ENCODE results near the gene SPIRE2. TPM values are rescaled to one million over a fixed set of nuclear protein-coding genes. Genes with fewer than 3 reads are reported as not detected.
"Not testable (repeated sequence)": the region's sequence is repeated elsewhere in the genome, so short reads cannot be mapped to it uniquely, and the experiment has no call there.

SPIRE2 gene
- total and polyA plus RNA-seq, 5 donors from 2014 or later, result 0.35 TPM; not detected in 4

DNA sequence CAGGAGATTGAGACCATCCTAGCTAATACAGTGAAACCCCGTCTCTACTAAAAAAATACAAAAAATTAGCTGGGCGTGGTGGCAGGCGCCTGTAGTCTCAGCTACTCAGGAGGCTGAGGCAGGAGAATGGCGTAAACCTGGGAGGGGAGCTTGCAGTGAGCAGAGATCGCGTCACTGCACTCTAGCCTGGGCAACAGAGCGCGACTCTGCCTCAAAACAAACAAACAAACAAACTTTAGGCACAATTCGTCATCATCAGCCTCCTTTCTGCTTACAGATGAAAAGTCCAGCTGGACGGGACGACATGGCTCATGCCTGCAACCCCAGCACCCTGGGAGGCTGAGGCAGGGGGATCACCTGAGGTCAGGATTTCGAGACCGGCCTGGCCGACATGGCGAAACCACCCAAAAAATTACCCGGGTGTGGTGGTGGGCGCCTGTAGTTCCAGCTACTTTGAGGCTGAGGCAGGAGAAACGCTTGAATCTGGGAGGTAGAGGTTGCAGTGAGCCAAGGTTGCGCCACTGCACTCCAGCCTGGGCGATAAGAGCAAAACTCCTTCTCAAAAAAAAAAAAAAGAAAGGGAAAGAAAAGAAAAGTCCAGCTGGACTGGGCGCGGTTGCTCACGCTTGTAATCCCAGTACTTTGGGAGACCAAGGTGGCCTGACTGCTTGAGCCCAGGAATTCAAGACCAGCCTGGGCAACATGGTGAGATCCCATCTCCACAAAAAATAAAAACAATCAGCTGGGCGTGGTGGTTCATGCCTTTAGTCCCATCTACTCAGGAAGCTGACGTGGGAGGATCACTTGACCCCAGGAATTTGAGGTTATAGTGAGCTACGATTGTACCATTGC lies 1.5 kb upstream of the SPIRE2 start:
- no peak for ATAC-seq (ENCODE audit: low read depth in 2 of 2)
- no peaks in the 10 kb centered on the region for H3K36me3 ChIP-seq (ENCODE audit: control insufficient read depth, insufficient read depth, low read length)
- Mint-ChIP-seq H3K27ac (no peak overlapping the region), H3K9me3 (peaks cover 0 to 7% (median 0%) of the 10 kb centered on the region in 7 donors), H3K27me3 (peaks cover 23% of the 10 kb centered on the region), H3K4me3 (no peak overlapping the region), H3K36me3 (no peaks in the 10 kb centered on the region), H3K4me1 (peaks cover 0 to 7% (median 1%) of the 10 kb centered on the region in 4 donors)
- no peak for DNase-seq
- H3K27ac ChIP-seq (ENCODE audit: insufficient read depth, low read length, poor library complexity, severe bottlenecking), result no peak overlapping the region
- H3K27me3 ChIP-seq (ENCODE audit: control insufficient read depth, insufficient read depth, low read length), result peaks cover 6% of the 10 kb centered on the region
- peaks cover 12% of the 10 kb centered on the region for H3K4me1 ChIP-seq (ENCODE audit: control insufficient read depth, insufficient read depth, low read length, poor library complexity, severe bottlenecking)
- no peaks in the 10 kb centered on the region for H3K9me3 ChIP-seq (ENCODE audit: control insufficient read depth in 2 of 2, low read length in 2 of 2)
- H3K4me3 ChIP-seq (ENCODE audit: low read depth, low read length), result no peak overlapping the region

DNA sequence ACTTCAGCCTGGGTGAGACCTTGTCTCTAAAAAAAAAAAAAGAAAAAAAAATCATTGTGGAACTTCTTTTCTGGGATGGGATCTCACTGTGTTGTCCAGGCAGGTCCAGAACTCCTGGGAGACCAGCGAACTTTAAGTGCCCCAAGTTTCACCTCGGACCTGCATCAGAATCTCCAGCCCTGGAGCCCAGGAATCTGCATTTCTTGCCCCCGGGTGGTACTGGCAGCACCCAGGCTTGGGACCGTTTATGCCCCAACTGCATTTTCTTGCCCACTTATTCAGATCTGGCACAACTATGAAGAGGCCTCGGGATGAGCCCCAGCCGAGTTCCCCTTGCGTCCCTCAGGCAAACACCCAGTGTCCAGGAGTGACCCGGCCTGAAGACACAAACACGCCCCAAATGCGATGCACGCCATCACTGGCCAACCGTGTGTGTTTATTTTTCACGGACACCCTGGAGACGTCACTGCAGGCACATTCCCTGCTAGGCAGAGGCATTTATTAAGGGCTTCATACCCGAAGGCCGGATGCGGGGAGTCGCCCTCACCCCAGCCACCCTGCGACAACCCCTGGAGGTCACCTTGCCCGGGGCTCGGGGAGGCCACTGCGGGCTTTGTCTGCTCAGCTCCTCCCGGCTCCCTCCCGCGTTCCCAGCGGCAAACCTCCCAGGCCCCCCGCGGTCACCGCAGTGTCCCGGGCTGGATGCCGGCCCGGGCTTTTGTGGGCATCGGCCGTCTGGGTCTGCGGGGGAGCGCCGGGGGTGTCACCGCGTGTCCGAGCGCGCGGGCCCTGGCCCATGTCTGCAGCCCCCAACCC lies 684 bp upstream of the SPIRE2 start:
- ATAC-seq (ENCODE audit: low read depth in 2 of 2) (no peak), DNase-seq (no peak)
- peaks cover 6% of the 10 kb centered on the region for H3K27me3 ChIP-seq (ENCODE audit: control insufficient read depth, insufficient read depth, low read length)
- H3K36me3 ChIP-seq (ENCODE audit: control insufficient read depth, insufficient read depth, low read length), result no peaks in the 10 kb centered on the region
- no peak overlapping the region for H3K27ac ChIP-seq (ENCODE audit: insufficient read depth, low read length, poor library complexity, severe bottlenecking)
- peak overlapping the region in 2 of 4 donors; percentile 46 for H3K4me3 Mint-ChIP-seq
- H3K4me3 ChIP-seq (ENCODE audit: low read depth, low read length), result no peak overlapping the region
- peaks cover 0 to 7% (median 1%) of the 10 kb centered on the region in 4 donors for H3K4me1 Mint-ChIP-seq
- peaks cover 30% of the 10 kb centered on the region for H3K27me3 Mint-ChIP-seq
- H3K9me3 Mint-ChIP-seq, result peaks cover 0 to 7% (median 0%) of the 10 kb centered on the region in 7 donors
- H3K4me1 ChIP-seq (ENCODE audit: control insufficient read depth, insufficient read depth, low read length, poor library complexity, severe bottlenecking), result peaks cover 12% of the 10 kb centered on the region
- no peak overlapping the region for H3K27ac Mint-ChIP-seq
- no peaks in the 10 kb centered on the region for H3K9me3 ChIP-seq (ENCODE audit: control insufficient read depth in 2 of 2, low read length in 2 of 2)
- no peaks in the 10 kb centered on the region for H3K36me3 Mint-ChIP-seq

DNA sequence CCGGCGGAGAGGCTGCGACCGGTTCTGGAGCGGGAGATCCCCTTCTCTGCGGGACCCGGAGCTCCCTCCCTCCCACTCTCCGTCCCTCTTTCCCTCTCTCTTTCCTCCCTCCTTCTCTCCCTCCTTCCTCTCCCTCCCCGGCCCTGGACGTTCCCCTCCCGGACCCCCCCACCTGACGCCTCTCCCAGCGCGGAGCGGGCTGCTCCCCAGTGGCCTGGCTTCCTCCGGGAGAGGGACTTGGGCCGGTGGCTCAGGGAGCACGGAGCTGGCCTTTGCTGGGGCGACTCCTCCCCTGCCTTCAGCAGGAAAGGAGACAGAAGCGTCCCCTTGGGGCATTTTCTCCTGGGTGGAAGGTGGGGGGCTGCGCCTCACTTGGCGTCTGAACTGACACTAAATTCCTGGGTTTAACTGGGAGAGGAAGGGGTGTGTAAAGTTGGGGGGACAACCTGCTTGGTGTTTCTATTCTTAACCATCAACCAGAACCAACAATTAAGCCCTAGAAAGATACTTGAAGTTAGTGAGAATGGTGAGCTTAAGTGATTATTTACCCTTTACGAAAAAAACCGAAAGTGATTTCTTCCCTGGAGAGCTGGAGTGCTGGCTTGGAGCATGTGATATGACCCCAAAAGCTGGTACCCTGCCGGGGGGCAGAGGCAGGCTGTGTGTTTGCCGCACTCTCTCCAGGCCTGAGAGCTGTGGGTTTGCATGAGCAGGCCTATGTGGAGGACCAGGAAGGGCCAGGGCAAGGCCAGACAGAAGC lies 775 bp downstream of the SPIRE2 start:
- peaks cover 30% of the 10 kb centered on the region for H3K27me3 Mint-ChIP-seq
- Histone ChIP-seq H3K4me3 (ENCODE audit: low read depth, low read length) (no peak overlapping the region), H3K9me3 (ENCODE audit: control insufficient read depth in 2 of 2, low read length in 2 of 2) (no peaks in the 10 kb centered on the region), H3K36me3 (ENCODE audit: control insufficient read depth, insufficient read depth, low read length) (no peaks in the 10 kb centered on the region), H3K27ac (ENCODE audit: insufficient read depth, low read length, poor library complexity, severe bottlenecking) (no peak overlapping the region), H3K27me3 (ENCODE audit: control insufficient read depth, insufficient read depth, low read length) (peaks cover 6% of the 10 kb centered on the region), H3K4me1 (ENCODE audit: control insufficient read depth, insufficient read depth, low read length, poor library complexity, severe bottlenecking) (peaks cover 12% of the 10 kb centered on the region)
- H3K36me3 Mint-ChIP-seq, result no peaks in the 10 kb centered on the region
- peaks cover 0 to 7% (median 0%) of the 10 kb centered on the region in 7 donors for H3K9me3 Mint-ChIP-seq
- peaks cover 0 to 7% (median 1%) of the 10 kb centered on the region in 4 donors for H3K4me1 Mint-ChIP-seq
- DNase-seq, result no peak
- no peak for ATAC-seq (ENCODE audit: low read depth in 2 of 2)
- H3K27ac Mint-ChIP-seq, result no peak overlapping the region
- peak overlapping the region in 3 of 4 donors; percentile 61 to 75 (median 61) for H3K4me3 Mint-ChIP-seq

DNA sequence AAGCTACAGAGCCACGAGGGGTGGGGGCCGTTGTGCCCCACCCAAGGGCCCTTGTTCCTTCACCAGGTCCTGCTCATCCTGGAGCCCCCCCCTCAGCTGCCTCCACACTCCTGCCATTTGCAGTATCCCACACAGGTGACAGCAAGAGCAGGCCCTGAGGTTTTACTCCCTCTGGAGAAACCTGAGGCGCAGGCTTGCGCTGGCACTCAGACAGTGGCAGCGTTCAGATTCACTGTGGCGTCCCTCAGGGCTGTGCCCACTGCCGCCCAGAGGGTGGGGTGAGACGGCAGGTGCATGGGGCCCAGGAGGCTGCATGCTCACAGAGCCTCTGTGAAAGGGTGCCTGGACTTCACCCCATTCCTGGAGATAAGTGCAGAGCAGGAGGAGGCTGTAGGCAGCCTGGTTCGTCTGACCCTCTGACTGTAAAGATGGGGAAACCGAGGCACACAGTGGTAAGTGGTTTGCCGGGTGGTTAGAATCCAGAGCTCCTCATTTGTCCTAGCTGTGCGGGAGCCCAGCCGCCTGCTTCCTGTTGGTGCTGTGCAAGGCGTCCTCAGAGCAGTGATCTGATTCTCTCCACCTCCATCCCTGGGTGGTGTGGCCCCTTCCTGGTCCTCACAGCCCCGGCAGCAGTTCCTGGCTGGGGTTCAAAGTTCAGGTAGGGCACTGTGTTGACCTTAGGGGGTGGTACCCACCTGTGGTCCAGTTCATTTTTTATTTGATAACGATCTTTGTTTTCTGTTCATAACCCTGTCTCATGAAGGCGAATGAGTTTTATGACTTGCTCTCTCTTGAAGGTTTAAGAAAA lies 1.6 kb downstream of the SPIRE2 start:
- H3K27ac Mint-ChIP-seq, result peak overlapping the region in 1 of 3 donors; percentile 38
- H3K36me3 ChIP-seq (ENCODE audit: control insufficient read depth, insufficient read depth, low read length), result no peaks in the 10 kb centered on the region
- H3K4me3 ChIP-seq (ENCODE audit: low read depth, low read length), result no peak overlapping the region
- H3K4me1 ChIP-seq (ENCODE audit: control insufficient read depth, insufficient read depth, low read length, poor library complexity, severe bottlenecking), result peaks cover 12% of the 10 kb centered on the region
- H3K36me3 Mint-ChIP-seq, result no peaks in the 10 kb centered on the region
- no peaks in the 10 kb centered on the region for H3K9me3 ChIP-seq (ENCODE audit: control insufficient read depth in 2 of 2, low read length in 2 of 2)
- H3K27me3 Mint-ChIP-seq, result peaks cover 30% of the 10 kb centered on the region
- H3K9me3 Mint-ChIP-seq, result peaks cover 0 to 7% (median 0%) of the 10 kb centered on the region in 7 donors
- DNase-seq (no peak), ATAC-seq (ENCODE audit: low read depth in 2 of 2) (no peak)
- peaks cover 6% of the 10 kb centered on the region for H3K27me3 ChIP-seq (ENCODE audit: control insufficient read depth, insufficient read depth, low read length)
- peaks cover 0 to 7% (median 1%) of the 10 kb centered on the region in 4 donors for H3K4me1 Mint-ChIP-seq
- no peak overlapping the region for H3K27ac ChIP-seq (ENCODE audit: insufficient read depth, low read length, poor library complexity, severe bottlenecking)
- H3K4me3 Mint-ChIP-seq, result peak overlapping the region in 3 of 4 donors; percentile 4 to 58 (median 38)

DNA sequence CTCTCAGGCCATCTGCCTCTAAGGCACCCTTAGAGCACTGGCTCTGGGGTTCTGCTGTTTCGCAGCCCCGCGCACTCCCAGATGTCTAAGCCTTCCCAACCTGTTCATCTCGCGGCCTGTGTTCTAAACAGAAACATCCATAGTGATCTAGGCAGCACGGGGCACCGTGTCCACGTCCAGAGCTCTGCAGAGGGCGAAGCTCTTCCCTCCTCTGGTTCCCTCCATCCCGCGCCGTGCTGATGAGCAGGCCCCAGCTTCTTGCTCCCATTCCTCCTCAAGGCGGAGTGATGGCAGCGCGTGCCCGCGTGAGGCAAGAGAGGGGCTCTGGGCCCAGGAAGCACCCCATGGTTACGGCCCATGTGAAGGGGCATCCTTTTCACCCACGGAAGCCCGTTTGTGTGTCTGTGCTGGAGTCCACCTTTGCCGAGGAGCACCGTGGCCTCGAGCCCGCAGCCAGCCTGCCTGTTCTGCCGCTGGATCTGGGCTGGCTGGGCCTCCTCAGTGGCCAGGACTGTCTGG lies 3.6 kb downstream of the SPIRE2 start:
- Histone ChIP-seq H3K27ac (ENCODE audit: insufficient read depth, low read length, poor library complexity, severe bottlenecking) (no peak overlapping the region), H3K36me3 (ENCODE audit: control insufficient read depth, insufficient read depth, low read length) (no peaks in the 10 kb centered on the region), H3K4me3 (ENCODE audit: low read depth, low read length) (no peak overlapping the region), H3K4me1 (ENCODE audit: control insufficient read depth, insufficient read depth, low read length, poor library complexity, severe bottlenecking) (peaks cover 12% of the 10 kb centered on the region), H3K27me3 (ENCODE audit: control insufficient read depth, insufficient read depth, low read length) (peaks cover 6% of the 10 kb centered on the region), H3K9me3 (ENCODE audit: control insufficient read depth in 2 of 2, low read length in 2 of 2) (no peaks in the 10 kb centered on the region)
- no peaks in the 10 kb centered on the region for H3K36me3 Mint-ChIP-seq
- H3K27me3 Mint-ChIP-seq, result peaks cover 26% of the 10 kb centered on the region
- peaks cover 0 to 7% (median 1%) of the 10 kb centered on the region in 4 donors for H3K4me1 Mint-ChIP-seq
- H3K27ac Mint-ChIP-seq, result no peak overlapping the region
- H3K9me3 Mint-ChIP-seq, result peaks cover 0 to 7% (median 0%) of the 10 kb centered on the region in 7 donors
- ATAC-seq (ENCODE audit: low read depth in 2 of 2), result no peak
- H3K4me3 Mint-ChIP-seq, result peak overlapping the region in 1 of 4 donors; percentile 38
- DNase-seq, result no peak

DNA sequence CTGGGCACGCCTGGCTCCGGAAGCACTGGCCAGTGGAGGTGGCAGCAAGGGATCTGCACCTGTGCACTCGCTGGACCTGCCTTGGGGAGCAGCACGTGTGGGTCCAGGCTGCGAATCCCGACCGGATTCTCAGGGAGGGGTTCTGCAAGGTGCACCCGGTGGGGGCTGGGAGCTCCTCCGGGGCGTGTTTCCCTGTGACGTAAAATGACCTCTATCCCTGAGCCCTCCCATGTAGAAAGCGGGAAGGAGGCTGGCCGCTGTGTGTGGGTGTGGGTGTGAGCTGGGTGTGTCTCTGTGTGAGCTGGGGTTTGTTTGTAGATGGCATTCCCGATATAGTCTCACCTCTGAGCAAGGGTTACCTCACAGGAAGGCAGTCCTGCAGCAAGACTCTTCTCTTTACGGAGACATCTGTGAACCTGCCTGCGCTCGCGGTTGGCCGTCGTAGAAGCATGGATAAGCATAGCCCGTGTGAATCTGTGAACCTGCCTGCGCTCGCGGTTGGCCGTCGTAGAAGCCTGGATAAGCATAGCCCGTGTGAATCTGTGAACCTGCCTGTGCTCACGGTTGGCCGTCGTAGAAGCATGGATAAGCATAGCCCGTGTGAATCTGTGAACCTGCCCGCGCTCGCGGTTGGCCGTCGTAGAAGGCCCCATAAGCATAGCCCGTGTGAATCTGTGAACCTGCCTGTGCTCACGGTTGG lies 5.5 kb downstream of the SPIRE2 start:
- Mint-ChIP-seq H3K4me1 (peaks cover 0 to 13% (median 1%) of the 10 kb centered on the region in 4 donors), H3K27me3 (peaks cover 26% of the 10 kb centered on the region)
- not testable (repeated sequence) for DNase-seq; H3K27me3 ChIP-seq (ENCODE audit: control insufficient read depth, insufficient read depth, low read length); H3K36me3 Mint-ChIP-seq; H3K36me3 ChIP-seq (ENCODE audit: control insufficient read depth, insufficient read depth, low read length); H3K9me3 Mint-ChIP-seq; H3K4me3 Mint-ChIP-seq; H3K27ac ChIP-seq (ENCODE audit: insufficient read depth, low read length, poor library complexity, severe bottlenecking); ATAC-seq (ENCODE audit: low read depth in 2 of 2); H3K9me3 ChIP-seq (ENCODE audit: control insufficient read depth in 2 of 2, low read length in 2 of 2); H3K4me3 ChIP-seq (ENCODE audit: low read depth, low read length); H3K27ac Mint-ChIP-seq
- H3K4me1 ChIP-seq (ENCODE audit: control insufficient read depth, insufficient read depth, low read length, poor library complexity, severe bottlenecking), result peaks cover 17% of the 10 kb centered on the region
